HG03095 (cell line): ENCODE measurements around the gene CALM3.

Experiments used
- ATAC-seq: cut with Tn5 transposase; IDR thresholded peaks from one replicate; pipeline ENCODE4 v1.9.1; 2021; ENCODE audit warnings: moderate library complexity; ENCODE audit not compliant: unreplicated experiment

CALM3 gene

DNA sequence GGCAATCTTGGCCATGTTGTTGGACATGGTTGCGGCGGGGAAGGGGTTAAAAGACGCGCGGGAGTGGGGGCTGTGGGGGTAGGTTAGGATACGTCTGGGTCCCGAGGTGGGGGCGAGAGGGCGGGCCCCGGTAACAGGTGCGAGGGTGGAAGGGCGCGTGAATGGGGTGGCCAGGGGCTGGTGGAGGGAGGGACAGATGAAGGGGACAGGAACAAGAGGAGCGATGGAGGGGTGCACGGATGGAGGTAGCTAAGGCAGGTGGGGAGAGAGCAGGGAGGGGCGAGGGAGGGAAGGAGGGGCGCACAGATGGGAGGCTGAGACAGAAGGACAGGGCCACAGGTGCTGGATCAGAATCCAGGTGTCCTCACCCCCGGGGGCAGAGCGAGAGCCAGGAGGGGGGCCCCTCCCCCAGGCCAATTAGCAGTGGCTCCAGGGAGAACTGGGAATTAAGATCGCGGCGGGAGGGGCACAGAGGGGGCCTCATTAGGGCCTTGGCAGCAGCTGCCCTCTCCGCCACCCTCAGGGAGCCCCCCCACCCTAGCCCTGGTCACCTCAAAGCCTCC lies 33.6 kb downstream of the CALM3 start:
- no peak for ATAC-seq

DNA sequence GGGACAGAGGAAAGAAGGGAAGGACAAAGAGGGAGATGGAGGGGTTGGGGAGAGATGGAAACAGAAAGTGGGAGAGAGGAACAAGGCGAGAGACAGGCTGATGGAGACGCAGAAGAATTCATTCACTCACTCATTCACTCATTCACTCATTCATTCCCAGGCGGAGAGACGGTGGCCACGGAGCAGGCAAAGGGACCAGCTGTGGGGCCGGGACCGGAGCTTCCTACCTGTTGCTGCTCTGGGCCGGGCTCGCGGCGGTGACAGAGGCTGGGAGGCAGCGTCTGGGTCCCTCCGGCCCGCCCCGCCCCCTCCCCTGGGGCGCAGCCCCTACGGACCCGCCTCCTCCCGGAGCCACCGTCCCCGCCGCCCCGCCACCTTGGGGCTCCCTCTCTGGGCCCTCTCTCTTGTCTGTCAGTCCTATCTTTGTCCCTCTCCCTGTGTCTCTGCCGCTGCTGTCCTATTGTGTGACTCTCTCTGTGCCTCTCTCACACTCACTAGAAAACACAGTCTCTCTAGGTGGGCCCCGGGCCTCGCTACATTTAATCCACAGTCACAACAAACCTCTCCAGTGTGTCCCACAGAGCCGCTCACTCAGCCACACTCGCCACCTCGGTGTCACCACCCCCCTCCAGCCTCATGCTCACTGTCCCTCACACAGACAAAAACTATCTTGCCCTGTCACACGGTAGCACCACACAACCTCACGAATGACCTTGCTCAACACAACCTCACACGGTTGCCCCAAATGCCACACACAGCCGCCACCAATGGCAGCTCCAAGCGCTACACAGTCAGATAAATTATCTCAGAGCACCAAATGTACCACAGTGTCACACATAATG lies 35.0 kb downstream of the CALM3 start, which contains the start of gene GNG8:
GNG8 (minus strand) TSS at position 283 of the 842 bp plus-strand sequence. CDS start 1,520 bp downstream, outside the sequence.
- ATAC-seq: no peak

DNA sequence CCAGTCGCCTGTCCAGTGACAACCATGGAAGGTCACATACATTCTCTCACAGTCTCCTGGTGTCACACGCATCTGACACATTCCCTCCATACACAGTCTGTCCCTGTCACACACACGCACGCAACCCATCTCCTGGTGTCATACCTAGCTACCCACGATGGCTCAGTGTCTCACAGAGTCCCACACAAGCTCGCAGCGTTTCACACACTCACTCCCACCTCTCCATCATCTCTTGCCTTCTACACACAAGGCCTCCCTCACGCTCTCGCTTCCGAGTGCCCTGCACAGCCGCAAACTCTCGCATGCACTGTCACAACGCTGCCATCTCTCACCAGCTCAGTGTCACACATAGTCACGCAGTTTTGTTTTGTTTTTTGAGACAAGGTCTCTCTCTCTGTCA lies 36.1 kb downstream of the CALM3 start:
- ATAC-seq: no peak

DNA sequence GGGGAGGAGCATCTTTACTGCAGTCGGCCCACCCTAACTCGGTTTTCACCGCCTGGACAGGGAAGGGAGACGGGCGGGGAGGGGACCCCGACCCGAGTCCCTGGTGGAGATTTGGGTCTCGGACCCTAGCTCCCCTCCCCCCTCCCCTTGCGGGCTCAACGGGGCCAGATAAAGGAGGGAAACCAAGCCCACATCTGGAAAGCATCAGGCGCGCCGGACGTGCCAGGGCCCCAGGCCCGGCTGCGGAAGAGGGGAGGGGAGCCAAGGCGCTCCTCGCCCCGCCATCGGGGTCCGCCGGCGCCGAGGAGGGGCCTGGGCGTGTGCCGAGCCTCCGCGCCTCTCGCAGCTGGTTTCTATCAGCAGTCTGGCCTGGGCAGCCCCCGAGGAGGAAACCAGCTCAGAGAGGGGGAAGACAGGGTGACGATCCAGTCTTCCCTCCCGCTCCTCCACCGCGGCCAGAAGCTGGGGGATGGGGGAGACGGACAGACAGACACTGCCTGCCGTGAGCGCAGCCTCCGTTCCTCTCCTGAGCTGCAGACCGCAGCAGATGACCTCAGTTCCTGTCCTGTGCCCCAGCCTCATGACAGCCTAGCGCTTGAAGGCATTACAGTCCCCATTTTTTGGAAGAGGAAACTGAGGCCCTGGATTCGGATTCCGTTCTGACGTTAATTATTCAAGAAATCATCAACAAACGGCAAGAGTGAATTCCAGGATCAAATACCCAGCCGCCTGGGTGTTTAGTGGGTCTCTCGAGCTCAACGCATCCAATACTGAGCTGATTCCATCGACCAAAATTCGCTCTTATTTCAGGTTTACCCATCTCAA lies 38.4 kb downstream of the CALM3 start:
- no peak for ATAC-seq

DNA sequence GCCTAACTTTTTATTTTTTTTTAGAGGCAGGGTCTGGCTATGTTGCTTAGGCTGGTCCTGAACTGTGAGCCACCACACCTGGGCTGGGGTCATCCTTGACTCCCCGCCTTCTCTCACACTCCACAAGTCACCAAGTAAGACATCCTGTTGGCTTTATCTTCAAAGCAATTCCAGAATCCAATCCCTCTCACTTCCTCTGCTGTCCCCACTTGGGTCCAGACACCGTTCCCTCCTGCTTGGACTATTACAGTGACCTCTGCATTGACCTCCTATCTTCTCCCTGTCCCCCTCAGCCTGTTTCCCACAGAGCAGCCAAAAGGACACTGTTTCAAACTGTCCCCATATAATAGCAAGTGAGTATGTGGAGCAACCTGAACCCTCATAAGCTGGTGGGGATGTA lies 39.5 kb downstream of the CALM3 start:
- ATAC-seq: no peak

DNA sequence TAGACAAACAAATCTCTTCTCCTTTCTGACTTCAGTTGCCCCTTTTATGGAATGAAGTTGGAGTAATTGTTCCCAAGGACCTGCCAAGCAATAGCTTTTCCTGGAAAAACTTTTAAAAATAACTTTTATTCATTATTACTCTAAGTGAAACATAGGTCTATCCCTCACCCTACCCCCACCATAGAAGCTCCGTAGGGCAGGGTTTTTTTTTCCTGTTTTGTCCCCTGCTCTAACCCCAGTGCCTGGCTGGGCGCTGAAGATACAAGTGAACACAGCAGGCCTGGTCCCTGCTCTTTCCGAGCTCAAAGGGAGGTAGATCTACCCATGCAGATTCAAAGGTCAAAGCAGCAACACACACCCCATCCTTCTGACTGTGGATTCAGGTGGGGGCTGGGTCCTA lies 43.6 kb downstream of the CALM3 start:
- no peak for ATAC-seq

DNA sequence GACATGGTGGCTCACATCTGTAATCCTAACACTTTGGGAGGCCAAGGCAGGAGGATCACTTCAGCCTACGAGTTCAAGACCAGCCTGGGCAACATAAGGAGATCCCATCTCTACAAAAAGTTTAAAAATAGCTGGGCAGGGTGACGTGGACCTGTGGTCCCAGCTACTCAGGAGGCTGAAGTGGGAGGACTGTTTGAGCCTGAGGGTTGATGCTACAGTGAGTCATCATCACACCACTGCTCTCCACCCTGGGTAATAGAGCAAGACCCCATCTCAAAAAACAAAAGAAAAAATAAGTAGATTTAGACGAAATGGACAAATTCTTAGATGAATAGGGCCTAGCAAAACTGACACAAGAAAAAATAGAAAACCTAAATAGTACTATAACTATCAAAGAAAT lies 45.3 kb downstream of the CALM3 start:
- ATAC-seq: no peak

DNA sequence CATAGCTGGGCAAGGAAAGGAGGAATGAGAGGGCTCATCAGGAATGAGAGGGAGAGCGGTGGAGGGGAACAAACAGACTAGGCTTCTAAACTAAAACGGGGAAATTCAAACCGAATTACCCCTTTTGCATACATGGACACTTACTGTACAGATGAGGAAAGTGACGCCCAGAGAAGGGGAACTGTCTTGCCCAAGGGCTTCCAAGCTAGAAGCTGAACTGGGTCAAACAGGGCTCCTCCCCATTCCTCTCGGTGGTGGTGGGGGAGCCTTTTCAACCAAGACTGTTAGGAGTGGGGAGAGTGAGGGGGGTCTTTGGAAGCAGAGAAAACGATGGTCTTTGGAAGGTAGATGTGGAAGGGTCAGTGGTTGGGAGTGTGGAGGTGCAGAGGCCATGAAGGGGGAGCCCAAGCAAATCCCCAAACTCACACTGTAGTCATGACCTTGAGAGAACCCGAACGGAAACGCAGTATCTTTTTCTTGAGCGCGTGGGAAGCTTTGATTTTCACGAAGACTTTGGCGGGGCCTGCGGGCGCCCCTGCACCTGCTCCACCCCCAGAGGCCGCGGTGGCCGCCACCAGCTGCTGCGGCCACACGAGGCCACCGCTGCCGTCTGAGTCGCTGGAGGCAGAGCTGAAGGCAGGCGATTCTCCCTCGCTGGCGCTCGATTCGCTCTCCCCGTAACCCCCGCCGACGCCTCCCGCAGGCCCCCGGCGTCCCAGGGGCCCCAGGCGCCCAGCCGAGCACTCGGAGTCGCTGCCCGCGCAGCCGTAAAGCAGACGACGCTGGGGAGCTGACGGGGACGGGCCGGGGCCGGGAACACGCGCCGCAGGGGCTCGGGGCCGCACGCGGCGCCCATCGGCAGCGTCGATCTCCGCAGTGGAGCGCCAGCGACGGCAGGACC lies 47.2 kb downstream of the CALM3 start:
- ATAC-seq: no peak

DNA sequence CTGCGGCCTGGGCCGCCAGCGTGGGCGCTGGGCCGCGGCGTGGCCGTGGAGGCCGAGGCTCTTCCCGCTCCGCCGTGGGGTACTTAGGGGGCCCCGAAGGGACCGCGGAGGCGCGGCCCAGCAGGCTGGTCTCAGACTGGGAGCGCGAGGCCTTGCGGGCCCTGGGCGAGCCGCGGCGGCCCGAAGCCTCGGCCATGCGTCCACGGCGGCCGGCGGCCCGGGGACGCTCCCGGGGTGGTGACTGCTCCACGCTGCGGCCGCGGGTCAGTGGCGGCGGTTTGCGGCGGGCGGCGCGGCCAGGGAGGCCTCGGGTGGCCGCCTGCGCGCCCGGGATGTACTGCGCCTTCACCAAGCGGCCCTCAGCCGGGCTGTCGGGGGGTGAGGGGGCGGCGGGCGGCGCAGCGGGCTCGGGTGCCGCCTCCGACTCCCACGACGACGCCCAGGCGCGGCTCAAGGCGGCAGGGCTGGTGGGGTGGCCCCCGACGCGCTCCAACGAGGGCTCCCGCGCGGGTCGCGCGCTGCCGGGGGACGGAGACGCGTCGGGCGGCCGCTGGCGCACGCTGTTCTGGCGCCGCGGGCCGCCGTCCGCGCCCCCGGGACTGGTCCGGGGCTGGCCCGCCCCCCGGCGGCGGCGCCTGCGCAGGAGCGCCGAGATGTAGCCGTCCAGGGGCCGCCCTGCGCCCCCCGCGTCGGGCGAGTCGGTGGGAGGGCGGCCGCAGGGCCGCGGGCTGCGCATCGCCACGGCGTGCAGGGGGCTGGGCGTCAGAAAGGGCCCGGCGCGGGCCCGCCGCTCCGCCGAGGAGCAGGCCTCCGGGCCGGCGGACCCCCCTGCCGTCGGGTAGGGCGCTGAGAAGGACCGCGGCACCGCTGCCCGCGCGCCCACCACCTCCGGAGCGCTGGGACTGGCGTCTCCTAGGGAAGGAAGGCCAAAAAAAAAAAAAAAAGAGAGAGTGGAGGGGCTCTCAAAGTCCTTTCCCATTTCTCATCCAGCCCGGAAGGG lies 48.1 kb downstream of the CALM3 start:
- ATAC-seq: no peak

DNA sequence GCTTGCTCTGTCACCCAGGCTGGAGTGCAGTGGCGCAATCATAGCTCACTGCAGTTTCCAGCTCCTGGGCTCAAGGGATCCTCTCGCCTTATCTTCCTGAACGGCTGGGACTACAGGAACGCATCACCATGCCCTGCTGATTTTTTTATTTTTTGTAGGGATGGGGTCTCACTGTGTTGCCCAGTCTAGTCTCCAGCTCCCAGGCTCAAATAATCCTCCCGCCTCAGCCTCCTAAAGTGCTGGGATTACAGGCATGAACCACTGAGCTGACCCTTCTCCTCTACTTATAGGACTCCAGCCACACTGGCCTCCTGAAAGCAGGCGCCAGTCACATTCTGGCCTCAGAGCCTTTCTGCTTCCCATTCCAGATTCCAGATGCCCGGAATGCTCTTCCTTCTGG lies 49.3 kb downstream of the CALM3 start:
- ATAC-seq: no peak

DNA sequence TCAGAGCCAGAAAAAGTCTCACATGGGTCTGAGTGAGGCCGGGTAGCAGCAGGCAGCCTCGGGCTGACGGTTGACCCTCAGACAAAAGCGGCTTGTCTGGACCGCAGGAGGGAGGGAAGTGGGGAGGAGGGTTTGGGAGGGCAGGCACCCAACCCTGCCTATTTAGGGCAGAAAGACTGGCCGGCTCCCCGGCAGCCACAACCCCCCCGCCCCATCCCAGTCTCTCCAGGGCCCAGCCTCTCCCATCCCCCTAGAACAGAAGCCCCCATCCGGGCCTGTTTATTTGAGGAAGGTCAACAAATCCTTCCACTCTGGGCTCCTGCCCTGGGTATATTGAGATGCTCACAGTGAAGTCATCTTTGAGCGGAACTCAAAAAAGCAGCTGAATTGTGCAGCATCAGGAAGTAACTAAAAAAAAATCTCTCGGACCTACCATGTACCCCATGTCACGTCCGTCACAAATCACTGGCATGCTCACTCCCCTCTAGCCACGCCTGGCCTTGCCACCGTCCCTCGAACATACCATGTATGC lies 53.6 kb downstream of the CALM3 start:
- no peak for ATAC-seq

DNA sequence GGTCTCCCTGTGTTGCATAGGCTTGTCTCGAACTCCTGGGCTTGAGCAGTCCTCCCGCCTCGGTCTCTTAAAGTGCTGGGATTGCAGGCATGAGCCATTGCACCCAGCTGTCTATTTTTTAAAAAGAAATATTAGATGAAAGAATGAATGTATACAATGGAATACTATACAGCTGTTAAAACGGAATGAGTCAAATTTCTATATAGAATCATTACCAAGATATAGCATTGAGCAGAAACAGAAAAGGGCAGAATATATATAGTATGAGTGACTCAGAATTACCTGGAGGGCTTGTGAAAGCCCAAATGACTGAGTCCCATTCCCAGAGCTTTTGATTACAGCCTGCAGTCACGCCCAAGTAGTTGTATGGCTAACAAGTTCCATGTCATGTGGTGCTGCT lies 55.4 kb downstream of the CALM3 start:
- ATAC-seq: no peak

DNA sequence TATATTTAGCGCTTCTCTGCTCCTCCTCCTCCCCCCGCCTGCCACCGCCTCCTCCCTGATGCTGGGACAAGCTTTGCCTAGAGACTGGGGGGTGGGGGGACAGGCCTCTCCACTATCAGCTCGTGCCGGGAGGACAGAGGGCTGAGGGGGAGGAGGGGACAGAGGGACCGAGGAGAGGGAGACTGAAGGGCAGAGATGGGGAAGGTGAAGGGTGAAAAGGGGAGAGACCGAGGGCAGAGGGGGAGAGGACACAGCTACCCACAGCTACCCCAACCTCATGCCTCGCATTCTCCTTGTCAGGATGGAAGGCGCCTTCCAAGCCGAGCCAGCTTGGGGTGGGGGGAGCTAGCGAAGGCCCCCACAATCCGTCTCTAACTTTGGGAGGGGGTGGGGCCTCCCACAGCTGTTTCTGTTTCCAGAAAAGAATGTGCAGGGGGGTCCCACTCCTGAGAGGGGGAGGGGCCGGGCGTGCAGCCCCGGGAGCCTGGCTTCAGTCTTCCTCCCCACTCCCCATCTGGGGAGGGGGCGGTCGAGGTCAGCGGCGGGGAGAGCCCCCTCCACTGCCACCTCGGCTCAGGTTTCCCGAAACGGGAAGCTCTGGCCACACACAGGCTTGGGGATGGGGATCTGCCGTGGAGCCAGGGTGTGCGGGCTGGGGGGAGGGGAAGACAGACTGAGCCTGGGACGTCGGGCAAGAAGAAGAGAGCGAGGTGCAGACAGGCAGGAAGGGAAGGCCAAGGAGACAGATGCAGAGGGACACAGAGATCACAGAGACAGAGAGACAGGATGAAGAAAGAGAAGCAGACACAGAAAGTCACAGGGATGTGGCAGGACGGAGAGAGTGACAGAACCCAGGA lies 58.2 kb downstream of the CALM3 start:
- ATAC-seq: no peak

DNA sequence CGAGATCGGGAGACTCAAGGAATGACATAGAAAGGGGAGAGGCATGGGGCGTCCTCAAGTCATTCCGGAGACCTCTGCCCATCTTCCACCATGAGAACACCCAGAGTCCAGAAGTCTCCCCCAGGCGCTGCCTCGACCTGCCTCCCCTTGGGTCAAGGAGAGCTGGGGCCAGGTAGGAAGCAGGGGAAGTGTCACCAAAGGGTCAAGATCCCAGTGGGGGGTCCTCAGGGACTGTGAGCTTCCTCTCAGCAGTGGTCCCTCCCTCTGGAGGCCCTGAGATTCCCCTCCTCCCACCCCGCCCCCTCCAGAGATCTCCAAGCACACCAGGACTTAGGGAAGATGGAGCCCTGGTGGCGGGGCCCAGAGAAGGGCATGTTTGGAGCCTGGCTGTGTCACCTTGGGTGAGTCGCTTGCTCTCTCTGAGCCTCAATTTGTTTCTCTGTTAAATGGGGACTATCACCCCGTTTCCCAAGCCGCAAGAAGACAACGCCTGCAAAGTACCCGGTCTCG lies 58.9 kb downstream of the CALM3 start:
- no peak for ATAC-seq
